Prostate gland (tissue), 2 donors: Measurements from ENCODE around the gene NAA60.

Source experiments
- CTCF ChIP-seq, 4 experiments: fragments of 200-600 bp in 2 of 4; fragments of 450-650 bp in 2 of 4; sonication (generic) in 2 of 4; IDR thresholded peaks; 1 replicate in 3 of 4; 2 replicates in 1 of 4; pipeline ENCODE4 v1.5.1; 2016 to 2019; ENCODE audit warnings: antibody characterized with exemption in 4 of 4, mild to moderate bottlenecking in 2 of 4, moderate library complexity in 2 of 4
- POLR2A ChIP-seq: fragments of 450-650 bp; IDR thresholded peaks from one replicate; pipeline ENCODE4 v1.6.1; 2016; ENCODE audit warnings: antibody characterized with exemption, mild to moderate bottlenecking
- POLR2AphosphoS5 ChIP-seq: sonication (generic); formaldehyde crosslinking; IDR thresholded peaks from one replicate; pipeline ENCODE4 v1.6.1; 2017; ENCODE audit warnings: antibody characterized with exemption

- TF ChIP-seq POLR2AphosphoS5 (no peak), CTCF (IDR thresholded peaks at IDR 0.05) (no peak), POLR2A (no peak)
These were observed 16.6 kb downstream of the NAA60 start for GRCh38 chr16:3460121-3460520.
